BLaER1 treated with 17β-estradiol and CSF1 and Interleukin-3, amounts not matched to agents 10 nM and 100 nM (cell line): ENCODE measurements around the gene CORT.
A peak's percentile ranks its signal among the peaks of the same experiment; 100 is the strongest.
"Not testable (repeated sequence)": the region's sequence is repeated elsewhere in the genome, so short reads cannot be mapped to it uniquely, and the experiment has no call there.

ENCODE experiments used
- H3K27ac ChIP-seq, 11 experiments: shearing (Covaris generic); formaldehyde crosslinking; 2 replicates each; pipeline ENCODE4 v1.8.1; 2022
- H3K27me3 ChIP-seq, 11 experiments: shearing (Covaris generic); formaldehyde crosslinking; 2 replicates each; pipeline ENCODE4 v1.8.1; 2022
- H3K36me3 ChIP-seq, 11 experiments: shearing (Covaris generic); formaldehyde crosslinking; 2 replicates each; pipeline ENCODE4 v1.8.1; 2022
- H3K4me1 ChIP-seq, 10 experiments: shearing (Covaris generic); formaldehyde crosslinking; 2 replicates each; pipeline ENCODE4 v1.8.1; 2022
- H3K4me2 ChIP-seq, 11 experiments: shearing (Covaris generic); formaldehyde crosslinking; 2 replicates each; pipeline ENCODE4 v1.8.1; 2022
- H3K4me3 ChIP-seq, 10 experiments: shearing (Covaris generic); formaldehyde crosslinking; 2 replicates each; pipeline ENCODE4 v1.8.1; 2022
- H3K9ac ChIP-seq, 11 experiments: shearing (Covaris generic); formaldehyde crosslinking; 2 replicates each; pipeline ENCODE4 v1.8.1; 2022
- H3K9me3 ChIP-seq, 11 experiments: shearing (Covaris generic); formaldehyde crosslinking; replicated peaks in 1 of 11; 2 replicates each; pipeline ENCODE4 v1.8.1; 2022
- H4K20me1 ChIP-seq, 11 experiments: shearing (Covaris generic); formaldehyde crosslinking; 2 replicates each; pipeline ENCODE4 v1.8.1; 2022
- Cebpa-rat ChIP-seq, 11 experiments: shearing (Covaris generic); IDR thresholded peaks; 2 replicates each; pipeline ENCODE4 v1.8.1; 2022

CORT gene

GRCh38 chr1:10421637-10422036 is 28.2 kb upstream of the CORT start:
- H3K27me3 ChIP-seq = no peaks in the 10 kb centered on the region
- no peak overlapping the region for H3K4me2 ChIP-seq
- no peaks in the 10 kb centered on the region for H3K9me3 ChIP-seq
- peaks cover 0 to 1% (median 0%) of the 10 kb centered on the region in 10 experiments; a peak in 5 of 20 replicates for H3K4me1 ChIP-seq
- TF ChIP-seq Cebpa-rat (IDR thresholded peaks at IDR 0.05) = no peak
- H3K27ac ChIP-seq = peak overlapping the region in 2 of 11 experiments; percentile 8 to 20; a peak in 1 of 22 replicates
- H3K9ac ChIP-seq = 0 out of 22 replicates have a peak overlapping the region, but pooled peaks of 2 of the 11 experiments have one; percentile 8 to 22
- peaks cover 61 to 77% (median 67%) of the 10 kb centered on the region in 11 experiments for H3K36me3 ChIP-seq
- no peak overlapping the region for H3K4me3 ChIP-seq
- H4K20me1 ChIP-seq = peaks cover 0 to 12% (median 0%) of the 10 kb centered on the region in 11 experiments; a peak in 2 of 22 replicates

DNA sequence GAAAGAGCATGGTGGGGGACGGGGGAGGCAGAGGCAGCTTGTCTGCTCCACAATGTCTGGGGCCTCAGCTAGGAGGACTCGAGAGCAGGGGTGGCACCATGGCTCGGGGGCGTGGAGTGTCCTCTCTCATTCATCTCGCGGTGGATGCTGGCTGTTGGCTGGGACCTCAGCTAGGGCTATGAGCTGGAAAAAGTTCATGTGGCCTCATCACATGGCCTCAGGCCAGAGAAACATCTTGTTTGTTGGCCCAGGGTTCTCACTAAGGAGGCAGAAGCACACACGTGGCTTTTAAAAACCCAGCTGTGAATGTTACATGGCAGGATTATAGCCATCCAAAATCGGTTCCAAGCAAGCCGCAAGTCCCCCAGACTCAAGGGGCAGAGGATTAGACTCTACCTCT is 25.8 kb upstream of the CORT start:
- TF ChIP-seq Cebpa-rat (IDR thresholded peaks at IDR 0.05) = no peak
- H3K27ac ChIP-seq = peak overlapping the region in 6 of 11 experiments; percentile 2 to 54 (median 22); a peak in 7 of 22 replicates
- peaks cover 37 to 53% (median 43%) of the 10 kb centered on the region in 11 experiments for H3K36me3 ChIP-seq
- peaks cover 0 to 10% (median under 1%) of the 10 kb centered on the region in 10 experiments; a peak in 5 of 20 replicates for H3K4me1 ChIP-seq
- peaks cover 0 to 11% (median 0%) of the 10 kb centered on the region in 11 experiments; a peak in 1 of 22 replicates for H4K20me1 ChIP-seq
- H3K9ac ChIP-seq = peak overlapping the region in 3 of 11 experiments; percentile 1 to 33 (median 18); a peak in 2 of 22 replicates
- no peak overlapping the region for H3K4me2 ChIP-seq
- H3K4me3 ChIP-seq = no peak overlapping the region
- H3K9me3 ChIP-seq = no peaks in the 10 kb centered on the region
- no peaks in the 10 kb centered on the region for H3K27me3 ChIP-seq

DNA sequence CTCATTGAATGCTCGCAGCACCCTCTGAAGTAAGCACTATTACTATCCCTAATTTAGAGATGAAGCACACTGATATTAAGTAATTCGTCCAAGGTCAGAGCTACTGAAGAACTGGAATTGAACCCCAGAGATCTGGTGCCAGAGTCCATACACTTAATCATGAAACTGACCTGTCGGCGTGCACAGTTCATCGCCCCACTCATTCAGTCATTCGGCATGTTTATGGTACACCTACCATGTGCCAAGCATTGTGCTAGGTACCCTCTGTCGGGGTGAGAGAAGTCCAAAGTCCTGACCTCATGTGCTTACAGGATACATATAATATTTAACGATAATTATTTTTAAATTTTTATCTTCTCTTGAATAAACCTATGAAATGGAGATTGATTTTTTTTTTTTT is 25.2 kb upstream of the CORT start:
- Histone ChIP-seq H3K4me1 (peaks cover 3 to 16% (median 7%) of the 10 kb centered on the region in 10 experiments), H3K27me3 (no peaks in the 10 kb centered on the region), H4K20me1 (peaks cover 0 to 11% (median 0%) of the 10 kb centered on the region in 11 experiments; a peak in 1 of 22 replicates), H3K27ac (peak overlapping the region in 1 of 11 experiments; percentile 17; a peak in 2 of 22 replicates), H3K9ac (peak overlapping the region in 1 of 11 experiments; percentile 1; a peak in 1 of 22 replicates), H3K4me2 (no peak overlapping the region), H3K36me3 (peaks cover 30 to 47% (median 37%) of the 10 kb centered on the region in 11 experiments), H3K9me3 (no peaks in the 10 kb centered on the region), H3K4me3 (no peak overlapping the region)
- TF ChIP-seq Cebpa-rat (IDR thresholded peaks at IDR 0.05) = no peak

- peaks cover 7 to 20% (median 11%) of the 10 kb centered on the region in 10 experiments for H3K4me1 ChIP-seq
- H3K27me3 ChIP-seq, H3K4me3 ChIP-seq, H3K9ac ChIP-seq, H3K4me2 ChIP-seq, H3K9me3 ChIP-seq: not testable (repeated sequence)
- H3K36me3 ChIP-seq = peaks cover 17 to 34% (median 23%) of the 10 kb centered on the region in 11 experiments
- peaks cover 0 to 11% (median 0%) of the 10 kb centered on the region in 11 experiments; a peak in 1 of 22 replicates for H4K20me1 ChIP-seq
- peak overlapping the region in 1 of 11 experiments; percentile 11; a peak in 1 of 22 replicates for H3K27ac ChIP-seq
Measured at GRCh38 chr1:10425826-10426534, 23.9 kb upstream of the CORT start.

DNA sequence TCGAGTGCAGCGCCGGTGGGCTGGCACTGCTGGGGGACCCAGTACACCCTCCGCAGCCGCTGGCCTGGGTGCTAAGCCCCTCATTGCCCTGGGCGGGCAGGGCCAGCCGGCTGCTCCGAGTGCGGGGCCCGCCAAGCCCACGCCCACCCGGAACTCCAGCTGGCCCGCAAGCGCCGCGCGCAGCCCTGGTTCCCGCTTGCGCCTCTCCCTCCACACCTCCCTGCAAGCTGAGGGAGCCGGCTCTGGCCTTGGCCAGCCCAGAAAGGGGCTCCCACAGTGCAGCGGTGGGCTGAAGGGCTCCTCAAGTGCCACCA is 23.3 kb upstream of the CORT start:
- not testable (repeated sequence) for H3K27me3 ChIP-seq
- peaks cover 12 to 26% (median 15%) of the 10 kb centered on the region in 10 experiments for H3K4me1 ChIP-seq

GRCh38 chr1:10428984-10429383 is 20.8 kb upstream of the CORT start:
- H3K27ac ChIP-seq = no peak overlapping the region
- H3K4me1 ChIP-seq = peaks cover 14 to 49% (median 40%) of the 10 kb centered on the region in 10 experiments
- no peak overlapping the region for H3K4me3 ChIP-seq
- H3K36me3 ChIP-seq = peaks cover 0 to 4% (median 0%) of the 10 kb centered on the region in 11 experiments; a peak in 3 of 22 replicates
- no peak for TF ChIP-seq Cebpa-rat (IDR thresholded peaks at IDR 0.05)
- H4K20me1 ChIP-seq = no peaks in the 10 kb centered on the region
- H3K4me2 ChIP-seq = peak overlapping the region in 2 of 11 experiments; percentile 90 to 96; a peak in 4 of 22 replicates
- H3K9me3 ChIP-seq = no peaks in the 10 kb centered on the region
- H3K9ac ChIP-seq = peak overlapping the region in 6 of 11 experiments; percentile 29 to 92 (median 84); a peak in 6 of 22 replicates
- no peaks in the 10 kb centered on the region for H3K27me3 ChIP-seq

More for the DNA sequence above, 23.3 kb upstream of the CORT start:
- Histone ChIP-seq H4K20me1 (peaks cover 0 to 11% (median 0%) of the 10 kb centered on the region in 11 experiments; a peak in 1 of 22 replicates), H3K36me3 (peaks cover 12 to 29% (median 18%) of the 10 kb centered on the region in 11 experiments)
- H3K9ac ChIP-seq, H3K9me3 ChIP-seq, H3K4me2 ChIP-seq, H3K27ac ChIP-seq, H3K4me3 ChIP-seq: not testable (repeated sequence)

DNA sequence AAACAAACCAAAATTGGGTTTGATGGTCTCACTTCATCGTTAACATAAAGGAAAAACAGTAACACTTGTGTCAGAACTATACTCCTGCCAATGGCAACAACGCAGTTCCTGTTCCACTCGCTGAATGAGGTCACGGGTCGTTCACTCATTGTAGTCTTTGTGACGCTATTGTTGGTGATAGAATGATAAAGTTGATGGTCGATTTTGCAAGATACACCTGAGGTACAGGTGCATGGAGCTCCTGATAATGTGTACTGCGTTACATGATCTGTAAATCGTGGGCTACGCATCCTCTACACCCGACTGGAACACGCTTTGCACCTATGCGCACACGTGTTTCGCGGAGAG is 20.0 kb upstream of the CORT start:
- H3K4me1 ChIP-seq = peaks cover 14 to 49% (median 40%) of the 10 kb centered on the region in 10 experiments
- H4K20me1 ChIP-seq = no peaks in the 10 kb centered on the region
- no peak for TF ChIP-seq Cebpa-rat (IDR thresholded peaks at IDR 0.05)
- peak overlapping the region; percentile 88 to 98 (median 92) for H3K4me2 ChIP-seq
- no peaks in the 10 kb centered on the region for H3K9me3 ChIP-seq
- H3K36me3 ChIP-seq = peaks cover 0 to 7% (median under 1%) of the 10 kb centered on the region in 11 experiments; a peak in 3 of 22 replicates
- H3K27ac ChIP-seq = peak overlapping the region in 10 of 11 experiments; percentile 61 to 90 (median 85); a peak in 16 of 22 replicates
- H3K27me3 ChIP-seq = no peaks in the 10 kb centered on the region
- H3K4me3 ChIP-seq = peak overlapping the region; percentile 70 to 91 (median 82)
- peak overlapping the region; percentile 80 to 92 (median 88); a peak in 21 of 22 replicates for H3K9ac ChIP-seq

GRCh38 chr1:10430216-10431069 is 19.4 kb upstream of the CORT start, which contains the start of gene CENPS:
Gene CENPS, plus strand, starts transcription at chr1:10430433. Its CDS starts 85 bp downstream, at chr1:10430518.
- Histone ChIP-seq H3K36me3 (peaks cover 0 to 11% (median 4%) of the 10 kb centered on the region in 11 experiments; a peak in 3 of 22 replicates), H3K4me1 (peaks cover 14 to 49% (median 40%) of the 10 kb centered on the region in 10 experiments), H3K27ac (peak within 1 kb of the TSS; percentile 11 to 90 (median 85); a peak in 21 of 22 replicates), H3K9ac (peak within 1 kb of the TSS; percentile 80 to 92 (median 88)), H3K4me2 (peak within 1 kb of the TSS; percentile 88 to 98 (median 92)), H3K9me3 (no peaks in the 10 kb centered on the region), H3K27me3 (no peaks in the 10 kb centered on the region), H3K4me3 (peak within 1 kb of the TSS; percentile 70 to 91 (median 82)), H4K20me1 (no peaks in the 10 kb centered on the region)
- no peak for TF ChIP-seq Cebpa-rat (IDR thresholded peaks at IDR 0.05)
